Ishikawa (cell line): Measurements from ENCODE around the gene METTL25.

ENCODE experiments used
- CEBPB ChIP-seq: IDR thresholded peaks from 2 replicates; pipeline ENCODE4 v1.6.1; 2012
- CREB1 ChIP-seq: IDR thresholded peaks from 2 replicates; pipeline ENCODE4 v1.6.1; 2012; ENCODE audit warnings: low read depth
- EGR1 ChIP-seq: IDR thresholded peaks from 2 replicates; pipeline ENCODE4 v1.6.1; 2012
- EP300 ChIP-seq: IDR thresholded peaks from 2 replicates; pipeline ENCODE4 v1.6.1; 2012; ENCODE audit warnings: borderline replicate concordance
- FOXM1 ChIP-seq: IDR thresholded peaks from 2 replicates; pipeline ENCODE4 v1.6.1; 2012; ENCODE audit warnings: low read depth, borderline replicate concordance
- MAX ChIP-seq: IDR thresholded peaks from 2 replicates; pipeline ENCODE4 v1.6.1; 2012
- NFIC ChIP-seq: IDR thresholded peaks from 2 replicates; pipeline ENCODE4 v1.6.1; 2012
- RAD21 ChIP-seq: IDR thresholded peaks from 2 replicates; pipeline ENCODE4 v1.6.1; 2012; ENCODE audit warnings: low read depth
- REST ChIP-seq: IDR thresholded peaks from 2 replicates; pipeline ENCODE4 v1.6.1; 2012; ENCODE audit warnings: low read depth, mild to moderate bottlenecking
- TAF1 ChIP-seq: IDR thresholded peaks from 2 replicates; pipeline ENCODE4 v1.6.1; 2012; ENCODE audit warnings: low read depth, mild to moderate bottlenecking
- TCF12 ChIP-seq: IDR thresholded peaks from 2 replicates; pipeline ENCODE4 v1.6.1; 2012; ENCODE audit warnings: low read depth
- TEAD4 ChIP-seq: IDR thresholded peaks from 2 replicates; pipeline ENCODE4 v1.6.1; 2012
- USF1 ChIP-seq: IDR thresholded peaks from 2 replicates; pipeline ENCODE4 v1.6.1; 2012
- YY1 ChIP-seq: IDR thresholded peaks from 2 replicates; pipeline ENCODE4 v1.6.1; 2012; ENCODE audit warnings: low read depth
- ZBTB7A ChIP-seq: IDR thresholded peaks from 2 replicates; pipeline ENCODE4 v1.6.1; 2012; ENCODE audit warnings: low read depth

METTL25 gene

GRCh38 chr12:82437744-82438143, 79.4 kb downstream of the METTL25 start:
- TF ChIP-seq USF1 (no peak), TCF12 (no peak), CEBPB (no peak), EP300 (no peak), MAX (no peak), YY1 (no peak), REST (no peak), CREB1 (no peak), NFIC (no peak), RAD21 (no peak), ZBTB7A (no peak), TAF1 (no peak), FOXM1 (no peak), EGR1 (no peak), TEAD4 (no peak)

- TF ChIP-seq MAX, result no peak
Measured at GRCh38 chr12:82438356-82438755, 80.0 kb downstream of the METTL25 start.

GRCh38 chr12:82440885-82441284, 82.6 kb downstream of the METTL25 start:
- no peak for TF ChIP-seq TCF12
- no peak for TF ChIP-seq NFIC
- no peak for TF ChIP-seq FOXM1
- TF ChIP-seq YY1, result no peak
- no peak for TF ChIP-seq MAX
- TF ChIP-seq EGR1, result no peak
- no peak for TF ChIP-seq RAD21
- TF ChIP-seq EP300, result no peak
- no peak for TF ChIP-seq USF1
- no peak for TF ChIP-seq TEAD4
- no peak for TF ChIP-seq CEBPB
- no peak for TF ChIP-seq TAF1
- no peak for TF ChIP-seq ZBTB7A
- no peak for TF ChIP-seq REST
- no peak for TF ChIP-seq CREB1

- no peak for TF ChIP-seq USF1
- no peak for TF ChIP-seq REST
- TF ChIP-seq TEAD4, result no peak
- no peak for TF ChIP-seq TCF12
- no peak for TF ChIP-seq ZBTB7A
- TF ChIP-seq RAD21, result no peak
- TF ChIP-seq CREB1, result no peak
- TF ChIP-seq EP300, result no peak
- TF ChIP-seq TAF1, result no peak
Measured at GRCh38 chr12:82448911-82449578, 90.7 kb downstream of the METTL25 start.
